Posterior vena cava (tissue), 2 donors: ENCODE measurements around the gene FTCD. TPM values are rescaled to one million over a fixed set of nuclear protein-coding genes. Genes with fewer than 3 reads are reported as not detected.
"Not testable (repeated sequence)": the region's sequence is repeated elsewhere in the genome, so short reads cannot be mapped to it uniquely, and the experiment has no call there.

Experiments used
- DNase-seq: peaks from one replicate; pipeline ENCODE4 v3.0.0-alpha.2; 2020; ENCODE audit warnings: low spot score
- intact Hi-C, 2 donors: fragments of 100-400 bp; cut with DNase I; formaldehyde crosslinking; loops; one replicate each; pipeline versions ENCODE4 v1.14.1 to v1.14.2; 2022 to 2023
- total RNA-seq, 2 donors: library from RNA; stranded (reverse); fragmentation: NEBNext Ultra II Directional; extraction: Animal tissue kit (Norgen Biotek cat#: 25700); gene quantifications; one replicate each; pipeline ENCODE4 v1.2.1, GENCODE V29; 2021
- donor health status: DM: yes; HTN: yes; CAD: no.
- donor health status: DM: yes; HTN: yes; CAD: no.

The FTCD gene
- total RNA-seq, 2 donors from 2014 or later, result 0.29 to 1.2 TPM

GRCh38 chr21:46189213-46189958 lies 34.0 kb upstream of the FTCD start:
- intact Hi-C loops, result no loop called here
- DNase-seq, result no peak

DNA sequence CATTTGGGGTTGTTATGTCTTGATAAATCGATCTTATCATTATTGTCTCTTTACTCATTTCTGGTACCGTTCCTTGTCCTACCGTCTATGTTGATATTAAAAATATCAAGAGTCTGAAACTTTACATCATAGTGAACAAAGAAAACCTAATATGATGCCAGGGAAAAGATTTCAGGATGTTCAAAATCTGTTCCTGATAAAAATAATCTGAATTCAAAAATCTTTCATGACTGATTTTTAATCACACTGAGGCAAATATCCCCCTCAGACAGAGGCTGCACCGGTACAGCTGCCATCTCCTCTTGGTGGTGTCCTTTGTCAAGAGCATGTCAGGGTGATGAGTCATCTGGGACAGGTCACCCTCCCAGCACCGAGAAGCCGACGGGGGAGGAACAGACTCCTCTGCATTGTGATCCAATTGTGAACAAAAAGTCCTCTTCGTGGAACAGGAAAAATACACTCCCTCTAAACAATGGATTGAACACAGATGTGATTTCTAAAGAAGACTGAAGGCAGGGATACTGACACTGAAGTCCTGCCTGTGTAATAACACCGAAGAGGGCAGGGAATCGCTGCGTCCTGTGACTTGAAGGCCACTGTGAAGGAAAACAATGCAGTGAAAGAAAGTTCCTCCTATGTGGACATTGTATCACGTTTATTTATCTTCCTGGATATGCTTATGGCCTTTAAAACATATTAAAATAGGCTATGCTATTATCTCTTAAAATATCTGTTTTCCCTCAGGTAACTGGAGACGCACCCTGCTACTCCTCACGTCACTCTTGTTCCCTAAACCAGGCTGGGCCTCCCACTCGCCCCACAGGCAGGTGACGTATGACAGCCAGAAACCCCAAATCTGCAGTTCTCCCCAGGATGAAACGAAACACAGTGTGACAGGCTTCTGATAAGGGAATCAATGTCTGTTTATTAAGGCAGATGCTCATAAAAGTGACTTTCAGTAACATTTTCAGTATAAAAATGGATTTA lies 33.1 kb upstream of the FTCD start:
- peak; percentile 75 for DNase-seq

GRCh38 chr21:46187814-46188213 lies 32.4 kb upstream of the FTCD start:
- intact Hi-C loops, result no loop called here
- DNase-seq, result no peak

More for the DNA sequence above, 33.1 kb upstream of the FTCD start:
- intact Hi-C loops, result no loop called here

DNA sequence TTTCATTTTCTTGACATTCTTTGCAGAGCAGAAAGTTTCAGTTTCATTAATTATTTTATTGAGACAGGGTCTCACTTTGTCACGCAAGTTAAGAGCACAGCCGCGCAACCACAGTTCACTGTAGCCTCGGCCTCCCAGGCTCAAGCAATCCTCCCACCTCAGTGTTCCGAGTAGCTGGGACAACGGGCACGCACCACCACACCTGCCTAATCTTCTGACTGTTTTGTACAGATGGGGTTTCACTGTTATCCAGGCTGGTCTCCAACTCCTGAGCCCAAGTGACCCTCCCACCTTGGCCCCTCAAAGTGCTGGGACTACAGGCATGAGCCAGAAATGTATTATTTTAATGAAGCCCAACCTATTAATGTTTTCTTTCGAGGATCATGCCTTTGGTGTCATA lies 31.9 kb upstream of the FTCD start:
- intact Hi-C loops, result no loop called here
- no peak for DNase-seq

DNA sequence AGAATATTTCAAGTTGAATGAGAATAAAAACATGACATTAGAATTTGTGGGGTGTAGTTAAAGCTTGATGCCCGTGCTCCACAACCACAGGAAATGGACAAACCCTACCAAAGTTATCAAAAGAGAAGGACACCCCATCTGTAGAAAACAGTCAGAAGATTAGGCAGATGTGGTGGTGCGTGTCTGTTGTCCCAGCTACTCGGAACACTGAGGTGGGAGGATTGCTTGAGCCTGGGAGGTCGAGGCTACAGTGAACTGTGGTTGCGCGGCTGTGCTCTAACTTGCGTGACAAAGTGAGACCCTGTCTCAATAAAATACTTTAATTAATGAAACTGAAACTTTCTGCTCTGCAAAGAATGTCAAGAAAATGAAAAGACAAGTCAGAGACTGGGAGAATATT lies 30.3 kb upstream of the FTCD start:
- DNase-seq, result no peak
- intact Hi-C loops, result no loop called here

DNA sequence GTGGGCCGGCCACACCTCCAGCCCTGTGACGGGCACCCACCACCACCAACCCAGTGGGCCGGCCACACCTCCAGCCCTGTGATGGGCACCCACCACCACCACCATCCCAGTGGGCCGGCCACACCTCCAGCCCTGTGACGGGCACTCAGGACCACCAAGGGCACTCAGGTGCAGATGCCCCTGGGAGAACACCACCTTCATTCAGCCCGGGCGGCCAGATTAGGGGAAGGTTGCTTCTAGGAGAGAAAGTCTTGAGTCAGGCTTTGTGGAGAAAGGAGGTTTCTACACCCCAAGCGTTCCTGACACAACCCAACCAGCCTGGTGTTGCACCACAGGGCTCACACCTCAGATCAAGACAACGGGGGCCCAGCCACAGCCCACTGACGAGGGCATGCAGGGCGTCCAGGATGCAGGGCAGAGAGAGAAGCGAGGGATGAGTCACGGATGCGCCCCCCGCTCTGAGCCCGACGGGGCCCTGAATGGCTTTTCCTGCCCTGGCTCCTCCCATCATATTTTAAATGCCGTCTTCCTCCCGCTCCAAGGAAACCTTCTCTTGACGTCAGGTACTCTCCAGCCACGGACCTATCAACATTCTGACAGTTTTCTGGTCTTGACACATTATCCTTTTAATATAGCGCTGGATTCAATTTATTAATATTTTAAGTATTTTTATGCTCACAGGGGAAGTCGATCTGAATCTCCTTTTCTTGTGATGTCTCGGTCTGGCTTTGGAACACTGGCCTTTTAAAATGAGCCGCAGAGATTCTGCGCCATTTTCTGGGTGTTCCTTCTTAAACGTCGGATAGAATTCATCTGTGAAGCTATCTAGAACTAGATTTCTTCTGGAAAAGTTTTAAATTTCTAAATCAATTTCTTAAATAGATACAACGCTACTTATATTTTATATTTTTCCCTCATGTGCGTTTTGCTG lies 29.5 kb upstream of the FTCD start:
- intact Hi-C loops, result no loop called here
- peak; percentile 95 for DNase-seq

DNA sequence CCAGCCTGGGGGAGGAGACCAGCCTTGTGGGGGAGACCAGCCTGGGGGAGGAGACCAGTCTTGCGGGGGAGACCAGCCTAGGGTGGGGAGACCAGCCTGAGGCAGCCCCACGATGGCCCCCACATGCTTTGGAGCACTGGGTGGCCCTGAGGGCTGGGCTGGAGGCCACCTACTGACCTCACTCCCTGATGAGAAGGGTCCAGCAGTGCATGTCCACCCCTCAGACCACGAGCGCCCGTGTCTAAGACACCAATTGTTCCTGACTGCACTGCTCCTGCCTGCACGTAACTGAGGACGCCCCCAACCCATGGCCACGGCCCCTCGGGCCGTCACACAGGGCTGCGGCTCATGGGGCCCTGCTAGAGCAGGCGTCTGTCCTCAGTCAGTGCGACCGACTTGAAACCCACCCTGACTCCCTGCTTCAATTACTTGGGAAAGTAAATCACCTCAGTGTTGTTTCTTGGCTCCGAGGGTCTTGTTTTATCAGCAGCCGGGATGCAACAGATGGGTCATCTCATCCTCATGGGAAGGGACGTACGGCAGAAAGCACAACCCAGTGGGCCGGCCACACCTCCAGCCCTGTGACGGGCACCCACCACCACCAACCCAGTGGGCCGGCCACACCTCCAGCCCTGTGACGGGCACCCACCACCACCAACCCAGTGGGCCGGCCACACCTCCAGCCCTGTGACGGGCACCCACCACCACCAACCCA lies 28.7 kb upstream of the FTCD start, which contains the start of gene SPATC1L:
Gene SPATC1L (minus strand): TSS at position 550 of the 715 bp plus-strand sequence. CDS start 1,643 bp downstream, outside the sequence.
- peak; percentile 89 for DNase-seq
- intact Hi-C loops, result no loop called here

GRCh38 chr21:46183337-46183909 lies 28.0 kb upstream of the FTCD start:
- DNase-seq, intact Hi-C loops: not testable (repeated sequence)

- peak; percentile 78 for DNase-seq
- intact Hi-C loops, result no loop called here
Measured at GRCh38 chr21:46182548-46183336, 27.4 kb upstream of the FTCD start.

GRCh38 chr21:46181953-46182547 lies 26.7 kb upstream of the FTCD start:
- DNase-seq, result no peak
- intact Hi-C loops, result no loop called here

DNA sequence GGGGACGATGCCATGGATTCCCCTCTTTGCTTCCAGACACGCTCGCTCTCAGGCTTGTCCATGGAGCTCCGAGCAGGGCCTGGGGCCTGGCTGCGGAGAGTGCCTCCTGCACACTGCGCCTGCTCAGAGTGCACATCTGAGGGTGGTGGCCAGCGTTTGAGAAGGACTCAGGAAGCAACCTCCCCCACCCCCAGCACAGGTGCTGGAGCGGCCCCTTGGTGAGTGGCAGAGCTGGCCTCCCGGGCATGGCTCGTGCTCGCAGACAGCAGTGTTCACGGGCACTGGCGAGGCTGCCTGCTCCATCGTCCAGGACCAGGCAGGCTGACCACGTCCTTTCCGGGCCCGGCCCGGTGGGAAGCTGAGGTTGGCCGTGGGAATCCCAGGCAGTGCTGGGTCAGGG lies 26.1 kb upstream of the FTCD start:
- intact Hi-C loops, result no loop called here
- DNase-seq, result no peak

- intact Hi-C loops, result no loop called here
- DNase-seq, result peak; percentile 76
Measured at GRCh38 chr21:46180778-46181391, 25.5 kb upstream of the FTCD start.

DNA sequence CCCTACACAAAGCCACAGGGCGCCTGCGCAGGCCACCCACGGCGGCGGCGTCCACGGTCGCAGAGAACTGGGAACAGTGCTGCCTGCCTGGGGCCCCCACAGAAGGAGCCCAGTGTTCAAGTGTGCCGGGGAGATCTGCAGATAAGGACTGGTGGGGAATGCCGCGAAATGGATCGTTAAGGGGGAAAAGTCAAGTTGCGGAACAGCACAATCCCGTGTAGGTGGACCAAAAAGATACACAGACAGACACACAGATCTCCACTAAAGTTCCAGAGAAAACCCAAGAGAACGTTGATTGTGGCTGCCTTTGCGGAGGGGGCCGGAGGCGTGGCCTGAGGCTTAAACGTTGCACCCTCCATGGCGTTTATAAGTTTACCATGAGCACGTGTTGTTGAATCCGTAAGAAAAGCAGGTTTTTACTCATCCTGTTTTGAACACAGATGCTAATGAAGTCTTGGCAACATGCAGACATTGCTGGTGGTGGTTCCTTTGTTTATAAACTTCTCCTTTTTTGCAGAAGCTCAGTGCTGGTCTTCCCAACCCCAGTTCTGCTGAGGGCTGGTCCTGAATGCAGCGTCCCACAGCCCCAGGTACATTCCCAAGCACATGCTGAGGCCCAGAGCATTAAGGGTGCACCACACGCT lies 24.8 kb upstream of the FTCD start:
- intact Hi-C loops, result no loop called here

DNA sequence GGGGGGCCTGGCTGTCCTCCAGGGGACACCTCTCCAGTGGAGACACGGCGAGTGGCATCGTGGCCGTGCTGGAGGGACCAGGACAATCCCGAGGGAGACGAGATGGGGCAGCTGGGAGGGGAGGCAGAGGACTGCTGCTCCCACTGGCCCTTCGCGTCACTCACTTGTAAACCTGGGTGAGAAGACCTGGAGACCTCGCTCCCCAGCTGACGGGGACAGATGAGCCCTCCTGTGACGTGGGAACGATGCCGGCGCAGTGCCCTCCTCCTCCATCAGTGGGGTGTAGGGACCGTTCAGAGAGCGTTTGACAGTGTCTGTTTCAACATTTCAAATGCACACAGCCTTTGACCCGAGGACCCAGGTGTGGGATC lies 24.3 kb upstream of the FTCD start:
- intact Hi-C loops, result loop anchor here in 1 of 2 donors (10.0 kb wide), 1 partner anchor 105 kb away; the partner anchor contains the start of genes MCM3AP and YBEY
- DNase-seq, result peak; percentile 79

More for the DNA sequence above, 24.8 kb upstream of the FTCD start:
- DNase-seq, result no peak

DNA sequence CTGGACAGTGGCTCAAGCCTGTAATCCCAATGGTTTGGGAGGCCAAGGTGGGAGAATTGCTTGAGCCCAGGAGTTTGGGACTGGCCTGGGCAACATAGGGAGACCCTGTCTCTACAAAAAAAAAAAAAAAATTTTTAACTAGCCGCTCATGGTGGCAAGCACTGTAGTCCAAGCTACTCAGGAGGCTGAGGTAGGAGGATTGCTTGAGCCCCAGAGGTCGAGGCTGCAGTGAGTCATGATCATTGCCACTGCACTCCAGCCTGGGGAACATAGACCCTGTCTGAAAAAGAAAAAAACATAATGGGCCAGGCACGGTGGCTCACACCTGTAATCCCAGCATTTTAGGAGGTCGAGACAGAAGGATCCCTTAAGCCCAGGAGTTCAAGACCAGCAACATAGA lies 23.6 kb upstream of the FTCD start:
- intact Hi-C loops, result loop anchor here in 1 of 2 donors (10.0 kb wide), 1 partner anchor 106 kb away; the partner anchor contains the start of genes MCM3AP and YBEY
- no peak for DNase-seq
